GM12878 (cell line): ENCODE data around the gene RRM2.

ENCODE experiments used
- BHLHE40 ChIP-seq, 2 experiments: fragments of 450-650 bp in 1 of 2; IDR thresholded peaks; 2 replicates each; pipeline ENCODE4 v1.6.1; 2011 to 2017; ENCODE audit warnings: low read depth in 2 of 2, borderline replicate concordance in 1 of 2, improper control_type of control experiment in 1 of 2, low read length in 1 of 2, mild to moderate bottlenecking in 1 of 2
- CHD4 ChIP-seq: fragments of 200-600 bp; sonication (generic); IDR thresholded peaks from 2 replicates; pipeline ENCODE4 v1.6.1; 2016; ENCODE audit warnings: mild to moderate bottlenecking
- DPF2 ChIP-seq: fragments of 450-650 bp; IDR thresholded peaks from 2 replicates; pipeline ENCODE4 v1.6.1; 2017; ENCODE audit warnings: mild to moderate bottlenecking
- EZH2 ChIP-seq: IDR thresholded peaks from 2 replicates; pipeline ENCODE4 v1.6.1; 2012; ENCODE audit warnings: low read depth, mild to moderate bottlenecking, control low read depth, inconsistent platforms, low read length, borderline replicate concordance; ENCODE audit not compliant: control insufficient read depth
- JUND ChIP-seq: IDR thresholded peaks from 2 replicates; pipeline ENCODE4 v1.6.1; 2012; ENCODE audit warnings: low read depth, mild to moderate bottlenecking, low read length, improper control_type of control experiment, moderate library complexity
- POLR2A ChIP-seq: IDR thresholded peaks from 2 replicates; pipeline ENCODE4 v1.6.1; 2011; ENCODE audit warnings: low read depth, mild to moderate bottlenecking, low read length
- RAD21 ChIP-seq: IDR thresholded peaks from 2 replicates; pipeline ENCODE4 v1.6.1; 2011; ENCODE audit warnings: mild to moderate bottlenecking, low read depth, low read length, moderate library complexity; ENCODE audit not compliant: insufficient read depth
- SP1 ChIP-seq: IDR thresholded peaks from one replicate; pipeline ENCODE4 v1.6.1; 2011; ENCODE audit warnings: low read depth, low read length
- ZZZ3 ChIP-seq: IDR thresholded peaks from 2 replicates; pipeline ENCODE4 v1.6.1; 2011; ENCODE audit warnings: low read depth; ENCODE audit not compliant: control insufficient read depth, insufficient read length
- TF ChIP-seq, protein P1 (sequence below): IDR thresholded peaks from 2 replicates; pipeline ENCODE4 v1.6.1; 2012; ENCODE audit warnings: low read length, inconsistent platforms
- TF ChIP-seq, protein P2 (sequence below), 3 experiments: IDR thresholded peaks in 2 of 3; conservative IDR thresholded peaks in 1 of 3; 2 replicates each; pipeline ENCODE4 v1.5.1; 2011; ENCODE audit warnings: low read depth in 3 of 3, low read length in 3 of 3, mild to moderate bottlenecking in 3 of 3, control low read depth in 2 of 3, moderate library complexity in 2 of 3, inconsistent platforms in 1 of 3, mixed read lengths in 1 of 3; ENCODE audit not compliant: control insufficient read depth in 2 of 3, insufficient read depth in 1 of 3; ENCODE audit errors: extremely low read depth in 1 of 3
- TF ChIP-seq, protein P3 (sequence below): IDR thresholded peaks from 2 replicates; pipeline ENCODE4 v1.6.1; 2012; ENCODE audit warnings: low read depth, low read length, improper control_type of control experiment

DNA sequence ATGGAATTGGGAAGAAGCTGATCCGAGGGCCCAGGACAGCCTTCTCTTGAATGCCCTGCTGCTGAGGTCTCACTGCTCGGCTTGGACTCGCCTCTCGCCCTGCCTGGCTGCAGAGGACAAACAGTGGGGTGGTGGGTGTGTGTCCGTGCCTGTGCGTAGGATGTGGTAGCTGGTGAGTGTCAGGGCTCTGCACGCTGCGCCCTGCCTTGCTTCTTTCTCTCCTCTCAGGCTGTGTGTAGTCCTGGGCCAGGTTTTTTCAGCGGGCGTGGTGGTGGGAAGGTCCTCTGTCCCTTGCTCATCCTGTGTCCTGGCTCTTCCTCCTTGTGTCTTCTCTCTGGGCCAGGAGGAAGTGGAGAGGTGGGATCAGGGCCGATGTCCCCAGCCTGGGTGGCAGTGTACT is 44.8 kb downstream of the RRM2 start:
- TF ChIP-seq RAD21, result no peak
- no peak for TF ChIP-seq DPF2
- no peak for TF ChIP-seq ZZZ3
- no peak for TF ChIP-seq BHLHE40 (IDR thresholded peaks at IDR 0.05; ENCODE audit: borderline replicate concordance in 1 of 2, low read depth in 2 of 2, low read length in 1 of 2)
- TF ChIP-seq SP1, result no peak
- TF ChIP-seq, protein P1, sequence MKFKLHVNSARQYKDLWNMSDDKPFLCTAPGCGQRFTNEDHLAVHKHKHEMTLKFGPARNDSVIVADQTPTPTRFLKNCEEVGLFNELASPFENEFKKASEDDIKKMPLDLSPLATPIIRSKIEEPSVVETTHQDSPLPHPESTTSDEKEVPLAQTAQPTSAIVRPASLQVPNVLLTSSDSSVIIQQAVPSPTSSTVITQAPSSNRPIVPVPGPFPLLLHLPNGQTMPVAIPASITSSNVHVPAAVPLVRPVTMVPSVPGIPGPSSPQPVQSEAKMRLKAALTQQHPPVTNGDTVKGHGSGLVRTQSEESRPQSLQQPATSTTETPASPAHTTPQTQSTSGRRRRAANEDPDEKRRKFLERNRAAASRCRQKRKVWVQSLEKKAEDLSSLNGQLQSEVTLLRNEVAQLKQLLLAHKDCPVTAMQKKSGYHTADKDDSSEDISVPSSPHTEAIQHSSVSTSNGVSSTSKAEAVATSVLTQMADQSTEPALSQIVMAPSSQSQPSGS, result no peak
- TF ChIP-seq JUND, result no peak
- no peak for TF ChIP-seq EZH2
- no peak for TF ChIP-seq POLR2A
- TF ChIP-seq, protein P2, sequence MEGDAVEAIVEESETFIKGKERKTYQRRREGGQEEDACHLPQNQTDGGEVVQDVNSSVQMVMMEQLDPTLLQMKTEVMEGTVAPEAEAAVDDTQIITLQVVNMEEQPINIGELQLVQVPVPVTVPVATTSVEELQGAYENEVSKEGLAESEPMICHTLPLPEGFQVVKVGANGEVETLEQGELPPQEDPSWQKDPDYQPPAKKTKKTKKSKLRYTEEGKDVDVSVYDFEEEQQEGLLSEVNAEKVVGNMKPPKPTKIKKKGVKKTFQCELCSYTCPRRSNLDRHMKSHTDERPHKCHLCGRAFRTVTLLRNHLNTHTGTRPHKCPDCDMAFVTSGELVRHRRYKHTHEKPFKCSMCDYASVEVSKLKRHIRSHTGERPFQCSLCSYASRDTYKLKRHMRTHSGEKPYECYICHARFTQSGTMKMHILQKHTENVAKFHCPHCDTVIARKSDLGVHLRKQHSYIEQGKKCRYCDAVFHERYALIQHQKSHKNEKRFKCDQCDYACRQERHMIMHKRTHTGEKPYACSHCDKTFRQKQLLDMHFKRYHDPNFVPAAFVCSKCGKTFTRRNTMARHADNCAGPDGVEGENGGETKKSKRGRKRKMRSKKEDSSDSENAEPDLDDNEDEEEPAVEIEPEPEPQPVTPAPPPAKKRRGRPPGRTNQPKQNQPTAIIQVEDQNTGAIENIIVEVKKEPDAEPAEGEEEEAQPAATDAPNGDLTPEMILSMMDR (IDR thresholded peaks at IDR 0.05 in 2 of 3, conservative IDR thresholded peaks at IDR 0.05 in 1 of 3; ENCODE audit: control insufficient read depth in 2 of 3, extremely low read depth in 1 of 3, insufficient read depth in 1 of 3, low read depth in 3 of 3, low read length in 3 of 3), result no peak
- TF ChIP-seq, protein P3, sequence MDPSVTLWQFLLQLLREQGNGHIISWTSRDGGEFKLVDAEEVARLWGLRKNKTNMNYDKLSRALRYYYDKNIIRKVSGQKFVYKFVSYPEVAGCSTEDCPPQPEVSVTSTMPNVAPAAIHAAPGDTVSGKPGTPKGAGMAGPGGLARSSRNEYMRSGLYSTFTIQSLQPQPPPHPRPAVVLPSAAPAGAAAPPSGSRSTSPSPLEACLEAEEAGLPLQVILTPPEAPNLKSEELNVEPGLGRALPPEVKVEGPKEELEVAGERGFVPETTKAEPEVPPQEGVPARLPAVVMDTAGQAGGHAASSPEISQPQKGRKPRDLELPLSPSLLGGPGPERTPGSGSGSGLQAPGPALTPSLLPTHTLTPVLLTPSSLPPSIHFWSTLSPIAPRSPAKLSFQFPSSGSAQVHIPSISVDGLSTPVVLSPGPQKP, result no peak
- no peak for TF ChIP-seq CHD4
